GM12874 (cell line): ENCODE data around the gene TTC39B.

ENCODE experiments used
- TF ChIP-seq, protein P1 (sequence below): IDR thresholded peaks from 2 replicates; pipeline ENCODE4 v1.5.1; 2011; ENCODE audit warnings: low read depth, mild to moderate bottlenecking, control low read depth, low read length, moderate library complexity; ENCODE audit not compliant: insufficient read depth

TTC39B gene

DNA sequence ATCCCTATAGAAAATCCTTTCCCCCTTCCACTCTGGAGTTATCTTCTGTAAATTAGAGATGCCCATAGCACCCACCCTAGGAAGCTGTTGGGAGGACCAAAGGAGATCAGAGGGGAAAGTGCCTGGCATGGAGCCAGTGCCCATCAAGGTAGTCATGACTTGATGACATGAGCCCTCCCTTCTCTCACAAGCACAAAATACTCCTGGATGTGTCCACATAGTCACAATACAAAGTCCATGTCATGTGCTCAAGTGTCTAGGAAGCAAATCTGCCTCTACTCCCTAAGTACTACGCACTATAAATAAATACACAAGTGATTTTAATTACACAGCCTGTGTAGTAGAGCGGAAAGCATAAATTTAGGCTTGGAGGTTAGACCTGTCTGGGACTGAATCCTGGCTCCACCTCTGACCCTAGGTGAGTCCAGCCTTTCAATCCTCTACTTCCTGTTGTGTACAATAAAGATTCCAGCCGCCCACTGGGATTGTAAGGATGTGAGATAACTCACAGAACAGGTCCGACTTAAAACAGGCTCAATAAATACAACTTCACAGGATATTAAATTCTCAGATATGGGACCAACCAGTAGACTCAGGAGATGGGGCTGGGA is 30.6 kb downstream of the TTC39B start:
- TF ChIP-seq, protein P1, sequence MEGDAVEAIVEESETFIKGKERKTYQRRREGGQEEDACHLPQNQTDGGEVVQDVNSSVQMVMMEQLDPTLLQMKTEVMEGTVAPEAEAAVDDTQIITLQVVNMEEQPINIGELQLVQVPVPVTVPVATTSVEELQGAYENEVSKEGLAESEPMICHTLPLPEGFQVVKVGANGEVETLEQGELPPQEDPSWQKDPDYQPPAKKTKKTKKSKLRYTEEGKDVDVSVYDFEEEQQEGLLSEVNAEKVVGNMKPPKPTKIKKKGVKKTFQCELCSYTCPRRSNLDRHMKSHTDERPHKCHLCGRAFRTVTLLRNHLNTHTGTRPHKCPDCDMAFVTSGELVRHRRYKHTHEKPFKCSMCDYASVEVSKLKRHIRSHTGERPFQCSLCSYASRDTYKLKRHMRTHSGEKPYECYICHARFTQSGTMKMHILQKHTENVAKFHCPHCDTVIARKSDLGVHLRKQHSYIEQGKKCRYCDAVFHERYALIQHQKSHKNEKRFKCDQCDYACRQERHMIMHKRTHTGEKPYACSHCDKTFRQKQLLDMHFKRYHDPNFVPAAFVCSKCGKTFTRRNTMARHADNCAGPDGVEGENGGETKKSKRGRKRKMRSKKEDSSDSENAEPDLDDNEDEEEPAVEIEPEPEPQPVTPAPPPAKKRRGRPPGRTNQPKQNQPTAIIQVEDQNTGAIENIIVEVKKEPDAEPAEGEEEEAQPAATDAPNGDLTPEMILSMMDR = no peak

DNA sequence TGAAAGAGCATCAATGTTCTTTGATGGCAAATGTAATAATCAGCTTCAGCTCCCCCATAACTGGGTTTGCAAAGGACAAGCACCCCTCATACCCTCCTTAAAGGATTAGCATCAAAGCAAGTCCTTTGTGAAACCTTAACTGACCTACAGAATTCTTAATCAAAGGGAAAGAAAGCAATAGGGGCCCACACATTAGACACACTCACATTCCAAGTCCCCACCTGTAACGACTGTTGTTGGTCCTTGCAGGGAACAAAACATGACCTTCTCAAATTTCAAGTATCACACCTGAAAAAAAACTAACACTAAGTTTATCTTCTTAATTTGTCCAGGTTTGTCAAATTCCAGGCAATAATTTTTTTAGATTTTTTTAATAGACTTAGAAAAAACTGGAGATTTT is 32.6 kb downstream of the TTC39B start:
- TF ChIP-seq, protein P1 = no peak

DNA sequence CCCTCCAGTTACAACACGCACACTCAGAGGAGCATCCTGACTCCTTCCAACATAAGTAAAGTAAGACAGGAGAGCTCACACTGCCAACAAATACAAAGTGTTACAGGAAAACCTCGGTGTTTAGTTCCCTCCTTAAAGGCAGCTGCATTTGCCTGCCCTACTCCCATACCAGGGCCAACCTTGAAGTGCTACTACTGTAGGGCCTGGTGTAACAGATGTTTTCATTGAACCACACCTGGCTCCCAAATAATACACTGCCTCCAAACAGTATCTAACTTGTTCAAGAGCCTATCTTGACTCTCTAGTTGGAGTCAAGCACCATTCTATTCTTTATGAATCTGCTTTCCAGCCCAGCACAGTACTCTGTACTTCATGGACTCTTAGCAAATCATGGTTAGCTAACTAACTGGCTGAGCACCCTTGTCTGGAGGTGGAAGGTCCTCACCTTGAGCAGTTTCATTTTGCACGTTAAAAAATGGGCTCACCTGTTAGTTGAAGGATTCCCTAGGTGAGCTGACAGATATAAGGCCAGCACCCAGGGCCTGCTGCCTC is 34.6 kb downstream of the TTC39B start:
- TF ChIP-seq, protein P1 = no peak

DNA sequence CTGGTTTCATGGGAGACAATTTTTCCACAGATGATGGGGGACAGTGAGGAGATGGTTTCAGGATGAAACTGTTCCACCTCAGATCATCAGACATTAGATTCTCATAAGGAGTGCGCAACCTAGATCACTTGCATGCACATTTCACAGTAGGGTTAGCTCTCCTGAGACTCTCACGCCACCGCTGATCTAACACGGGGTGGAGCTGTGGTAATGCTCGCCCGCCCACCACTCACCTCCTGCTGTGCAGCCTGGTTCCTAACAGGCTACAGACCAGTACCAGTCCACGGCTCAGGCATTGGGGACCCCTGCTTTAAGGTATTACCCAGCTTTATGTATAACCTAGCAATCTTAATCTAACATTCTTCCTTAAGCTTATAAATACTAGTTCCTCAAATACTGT is 35.6 kb downstream of the TTC39B start:
- TF ChIP-seq, protein P1 = no peak

DNA sequence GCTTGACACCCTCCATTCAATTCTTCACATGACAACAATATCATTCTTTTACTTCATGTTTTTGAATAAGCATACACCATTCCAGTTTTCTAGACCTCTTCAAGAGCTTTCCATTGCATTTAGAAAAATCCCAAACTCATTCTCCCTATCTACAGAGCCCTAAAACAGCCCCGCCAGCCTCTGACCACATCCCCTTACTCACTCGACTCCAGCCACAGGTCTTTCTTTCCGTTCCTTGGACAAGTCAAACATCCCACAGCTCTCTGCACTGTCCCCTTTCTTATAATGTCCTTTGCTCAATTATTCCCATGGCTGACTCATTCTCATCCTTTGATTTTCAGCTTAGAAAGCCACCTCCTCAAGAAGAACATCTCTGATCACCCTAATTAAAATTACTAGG is 38.2 kb downstream of the TTC39B start:
- TF ChIP-seq, protein P1 = no peak

DNA sequence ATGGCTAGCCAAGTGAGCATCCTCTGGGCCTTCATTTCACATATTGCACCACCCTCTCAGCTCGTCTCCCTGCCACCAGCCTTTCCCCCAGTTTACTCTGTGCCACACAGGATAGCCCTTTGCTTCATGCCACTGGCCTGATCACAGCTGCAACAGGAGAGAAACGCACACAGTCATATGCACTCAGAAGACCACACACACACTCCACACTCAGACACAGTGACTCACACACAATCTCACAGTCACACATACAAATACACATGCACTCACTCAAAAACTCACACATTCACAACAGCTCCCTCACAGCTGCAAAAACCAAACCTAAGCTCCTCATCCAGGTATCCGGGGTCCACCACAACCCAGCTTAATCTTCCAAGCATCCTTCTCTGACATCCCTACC is 38.7 kb downstream of the TTC39B start:
- TF ChIP-seq, protein P1 = no peak

DNA sequence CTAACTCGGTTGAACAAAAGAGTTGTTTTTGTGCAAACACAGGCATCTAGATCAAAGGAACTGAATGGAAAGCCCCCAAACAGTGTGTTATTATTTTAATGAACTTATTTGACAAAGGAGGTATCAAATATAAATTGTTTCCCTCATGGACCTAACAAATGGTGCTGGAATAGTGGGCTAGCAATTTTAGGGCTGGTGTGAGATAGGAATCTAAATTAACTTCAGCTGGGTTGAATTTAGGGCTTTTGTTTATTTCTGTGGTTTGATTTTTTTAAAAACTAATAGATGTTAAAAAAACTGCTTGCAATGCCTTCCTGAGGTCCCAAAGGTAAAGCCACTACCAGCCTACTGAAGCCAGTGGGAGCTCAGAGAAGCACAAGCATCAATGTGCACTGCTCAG is 42.1 kb downstream of the TTC39B start:
- TF ChIP-seq, protein P1 = no peak
